Osteoblast (primary cell): Measurements from ENCODE around the gene HS1BP3. TPM values are rescaled to one million over a fixed set of nuclear protein-coding genes. Genes with fewer than 3 reads are reported as not detected.

Source experiments
- DNase-seq: peaks from one replicate; pipeline ENCODE4 v3.0.0; 2011; ENCODE audit warnings: low spot score, mixed read lengths; ENCODE audit not compliant: insufficient read length; ENCODE audit errors: missing footprints
- H2AFZ ChIP-seq: 2 replicates; pipeline ENCODE4 v1.6.0; 2011; ENCODE audit warnings: mild to moderate bottlenecking, low read length
- H3K27ac ChIP-seq: 2 replicates; pipeline ENCODE4 v1.5.1; 2011; ENCODE audit warnings: mild to moderate bottlenecking, low read depth, low read length, moderate library complexity
- H3K27me3 ChIP-seq: 2 replicates; pipeline ENCODE4 v1.6.0; 2012; ENCODE audit warnings: mild to moderate bottlenecking, control low read depth, inconsistent platforms, low read length, moderate library complexity; ENCODE audit not compliant: insufficient read depth
- H3K36me3 ChIP-seq: 2 replicates; pipeline ENCODE4 v1.5.1; 2011; ENCODE audit warnings: mild to moderate bottlenecking, low read length, control low read depth, moderate library complexity; ENCODE audit not compliant: insufficient read depth
- H3K4me1 ChIP-seq: 2 replicates; pipeline ENCODE4 v1.5.1; 2011; ENCODE audit warnings: mild to moderate bottlenecking, low read length, control low read depth, moderate library complexity; ENCODE audit not compliant: insufficient read depth
- H3K4me2 ChIP-seq: 2 replicates; pipeline ENCODE4 v1.6.0; 2011; ENCODE audit warnings: mild to moderate bottlenecking, low read length; ENCODE audit not compliant: insufficient read depth
- H3K4me3 ChIP-seq: fragments of 200-600 bp; sonication (generic); 3 replicates; pipeline ENCODE4 v1.5.1; 2012; ENCODE audit warnings: mild to moderate bottlenecking, low read length, inconsistent platforms; ENCODE audit not compliant: insufficient read depth
- H3K79me2 ChIP-seq: 2 replicates; pipeline ENCODE4 v1.6.0; 2012; ENCODE audit warnings: mild to moderate bottlenecking, low read length, control low read depth, inconsistent platforms; ENCODE audit not compliant: insufficient read depth
- H3K9me3 ChIP-seq: 2 replicates; pipeline ENCODE4 v1.5.1; 2011; ENCODE audit warnings: low read depth, low read length, control low read depth
- H4K20me1 ChIP-seq: 2 replicates; pipeline ENCODE4 v1.6.0; 2012; ENCODE audit warnings: mild to moderate bottlenecking, low read length, control low read depth; ENCODE audit not compliant: insufficient read depth
- total RNA-seq: library from RNA; depleted of rRNA; stranded (reverse); fragments of >200 nt; gene quantifications from 2 replicates; pipeline ENCODE4 v1.2.3, GENCODE V29; 2012
- TF ChIP-seq, protein P1 (sequence below): IDR thresholded peaks from 2 replicates; pipeline ENCODE4 v1.5.1; 2011; ENCODE audit warnings: mild to moderate bottlenecking, low read depth, low read length, moderate library complexity; ENCODE audit errors: extremely low read depth

HS1BP3 gene
- total RNA-seq, 1 donor, result 47.8 TPM

DNA sequence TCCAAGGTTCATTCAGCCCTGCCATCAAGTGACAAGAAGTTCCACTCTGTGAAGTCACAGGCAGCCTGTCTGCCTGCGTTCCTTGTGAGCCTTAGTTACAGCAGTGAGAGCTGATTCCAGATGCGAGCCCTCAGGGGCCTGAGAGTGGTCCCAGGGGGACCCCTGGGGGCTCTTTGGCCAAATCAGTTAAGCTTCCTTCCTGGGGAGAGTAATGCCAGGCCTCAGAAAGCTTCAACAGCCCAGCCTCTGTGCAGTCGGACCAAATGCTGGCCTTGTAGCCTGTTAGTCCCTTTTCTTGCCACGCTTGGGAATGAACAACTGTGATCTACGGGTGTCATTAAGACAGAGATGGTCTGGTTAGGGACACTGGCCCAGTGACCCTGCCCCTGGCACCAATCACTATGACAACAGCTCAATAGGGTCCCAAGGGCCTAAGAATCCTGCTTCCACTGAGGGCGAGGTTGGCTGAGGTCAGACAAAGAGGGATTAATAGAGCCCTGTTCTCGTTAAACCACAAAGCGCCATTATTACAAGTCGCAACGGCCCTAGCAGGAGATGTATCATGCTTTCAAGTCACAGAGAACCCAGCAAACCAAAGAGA lies 50.9 kb downstream of the HS1BP3 start:
- TF ChIP-seq, protein P1, sequence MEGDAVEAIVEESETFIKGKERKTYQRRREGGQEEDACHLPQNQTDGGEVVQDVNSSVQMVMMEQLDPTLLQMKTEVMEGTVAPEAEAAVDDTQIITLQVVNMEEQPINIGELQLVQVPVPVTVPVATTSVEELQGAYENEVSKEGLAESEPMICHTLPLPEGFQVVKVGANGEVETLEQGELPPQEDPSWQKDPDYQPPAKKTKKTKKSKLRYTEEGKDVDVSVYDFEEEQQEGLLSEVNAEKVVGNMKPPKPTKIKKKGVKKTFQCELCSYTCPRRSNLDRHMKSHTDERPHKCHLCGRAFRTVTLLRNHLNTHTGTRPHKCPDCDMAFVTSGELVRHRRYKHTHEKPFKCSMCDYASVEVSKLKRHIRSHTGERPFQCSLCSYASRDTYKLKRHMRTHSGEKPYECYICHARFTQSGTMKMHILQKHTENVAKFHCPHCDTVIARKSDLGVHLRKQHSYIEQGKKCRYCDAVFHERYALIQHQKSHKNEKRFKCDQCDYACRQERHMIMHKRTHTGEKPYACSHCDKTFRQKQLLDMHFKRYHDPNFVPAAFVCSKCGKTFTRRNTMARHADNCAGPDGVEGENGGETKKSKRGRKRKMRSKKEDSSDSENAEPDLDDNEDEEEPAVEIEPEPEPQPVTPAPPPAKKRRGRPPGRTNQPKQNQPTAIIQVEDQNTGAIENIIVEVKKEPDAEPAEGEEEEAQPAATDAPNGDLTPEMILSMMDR, result no peak
- H3K36me3 ChIP-seq, result no peaks in the 10 kb centered on the region
- no peak for DNase-seq
- peaks cover 25% of the 10 kb centered on the region for H3K4me1 ChIP-seq
- no peaks in the 10 kb centered on the region for H3K27me3 ChIP-seq
- H2AFZ ChIP-seq, result no peak overlapping the region
- H3K27ac ChIP-seq, result no peak overlapping the region
- no peak overlapping the region for H3K4me2 ChIP-seq
- H3K79me2 ChIP-seq, result no peaks in the 10 kb centered on the region
- no peak overlapping the region for H3K4me3 ChIP-seq
- H3K9me3 ChIP-seq, result no peaks in the 10 kb centered on the region
- no peaks in the 10 kb centered on the region for H4K20me1 ChIP-seq

DNA sequence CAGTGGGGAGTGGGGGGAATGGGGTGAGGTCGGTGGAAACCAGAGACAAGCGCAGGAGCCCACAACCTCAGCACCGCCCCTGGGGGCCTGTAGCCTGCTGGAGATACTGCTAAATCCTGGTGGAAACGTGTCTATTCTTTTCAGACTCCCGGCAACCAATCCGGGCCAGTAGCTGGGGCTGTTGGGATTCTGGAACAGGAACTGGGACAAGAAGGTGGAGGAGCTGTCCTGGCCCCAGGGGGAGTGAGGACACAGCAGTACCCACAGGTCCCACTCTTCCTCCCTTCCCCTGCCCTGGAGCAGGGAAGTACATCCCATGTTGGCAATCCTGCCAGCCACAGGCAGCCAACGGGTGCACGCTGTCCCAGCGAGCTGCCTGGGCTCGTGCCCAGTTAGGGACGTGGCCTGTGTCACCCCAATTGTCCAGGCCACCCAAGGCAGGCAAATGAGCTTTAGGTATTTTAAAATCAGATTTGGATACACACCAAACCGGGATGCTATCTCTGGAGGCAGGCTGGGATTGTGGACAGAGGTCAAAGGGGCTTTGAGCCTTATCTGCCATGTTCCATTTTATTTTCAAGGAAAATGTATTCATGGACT lies 51.8 kb downstream of the HS1BP3 start:
- TF ChIP-seq, protein P1, result no peak
- DNase-seq, result no peak
- H3K4me3 ChIP-seq, result no peak overlapping the region
- no peak overlapping the region for H2AFZ ChIP-seq
- no peak overlapping the region for H3K4me2 ChIP-seq
- H3K36me3 ChIP-seq, result no peaks in the 10 kb centered on the region
- no peak overlapping the region for H3K27ac ChIP-seq
- H3K9me3 ChIP-seq, result no peaks in the 10 kb centered on the region
- no peaks in the 10 kb centered on the region for H3K27me3 ChIP-seq
- peaks cover 27% of the 10 kb centered on the region for H3K4me1 ChIP-seq
- no peaks in the 10 kb centered on the region for H4K20me1 ChIP-seq
- H3K79me2 ChIP-seq, result no peaks in the 10 kb centered on the region

DNA sequence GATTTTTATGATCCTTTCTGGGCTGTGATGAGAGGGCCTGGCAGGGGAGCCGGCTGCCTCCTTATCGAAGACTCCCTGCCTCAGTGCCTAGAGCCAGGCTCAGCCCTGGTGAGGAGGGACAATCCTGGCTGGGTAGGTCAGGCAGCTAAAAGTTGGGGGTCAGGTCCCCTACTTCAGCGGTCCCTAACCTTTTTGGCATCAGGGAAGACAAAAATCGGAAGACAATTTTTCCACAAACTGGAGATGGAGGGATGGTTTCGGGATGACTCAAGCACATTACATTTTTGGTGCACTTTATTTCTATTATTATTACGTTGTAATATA lies 53.1 kb downstream of the HS1BP3 start:
- H3K4me2 ChIP-seq, result no peak overlapping the region
- H3K9me3 ChIP-seq, result no peaks in the 10 kb centered on the region
- no peak overlapping the region for H3K27ac ChIP-seq
- H2AFZ ChIP-seq, result no peak overlapping the region
- no peaks in the 10 kb centered on the region for H4K20me1 ChIP-seq
- no peaks in the 10 kb centered on the region for H3K79me2 ChIP-seq
- H3K4me3 ChIP-seq, result no peak overlapping the region
- H3K27me3 ChIP-seq, result no peaks in the 10 kb centered on the region
- DNase-seq, result no peak
- H3K36me3 ChIP-seq, result no peaks in the 10 kb centered on the region
- peaks cover 39% of the 10 kb centered on the region for H3K4me1 ChIP-seq
- TF ChIP-seq, protein P1, result no peak

DNA sequence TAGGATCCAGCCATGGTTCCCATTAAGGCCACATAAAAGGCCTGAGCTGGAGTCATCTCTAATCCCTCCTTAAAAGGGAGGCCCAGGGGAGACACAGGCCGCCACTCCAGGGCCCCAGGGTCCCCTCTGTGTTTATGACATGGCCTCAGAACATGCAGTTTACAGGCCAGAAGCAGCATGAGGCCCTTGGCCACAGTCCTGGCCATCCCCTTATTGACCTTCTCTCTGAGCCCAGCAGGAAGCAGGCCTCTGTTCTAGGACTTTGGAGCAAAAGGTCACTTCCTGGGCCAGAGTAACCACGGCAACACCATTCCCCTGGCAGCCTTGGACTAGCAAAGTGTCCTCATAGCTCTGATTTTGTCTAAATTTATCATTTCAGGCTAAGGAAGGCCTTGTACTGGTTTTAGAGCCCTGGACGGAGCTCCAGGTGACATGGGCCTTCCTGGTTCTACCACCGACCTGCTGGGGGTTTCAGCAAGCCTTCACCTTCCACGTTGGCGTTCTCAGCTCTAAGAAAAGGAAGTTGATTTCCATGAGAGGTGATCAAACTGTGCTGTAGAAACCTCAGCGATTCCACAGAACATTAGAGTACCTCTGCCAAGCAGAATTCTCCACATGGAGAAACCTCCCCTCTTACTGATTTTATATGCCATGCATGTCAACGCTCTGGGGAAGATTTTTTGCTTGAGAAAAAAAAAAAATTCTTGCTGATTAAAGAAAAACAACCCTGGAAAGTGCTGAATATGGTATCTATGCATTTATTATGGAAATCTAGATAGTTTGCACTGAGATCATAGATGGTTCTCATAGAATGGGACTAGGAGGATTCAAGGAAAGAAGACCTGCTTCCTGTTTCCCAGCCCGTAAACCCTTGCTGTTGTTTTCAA lies 53.7 kb downstream of the HS1BP3 start:
- no peak for DNase-seq
- H3K27ac ChIP-seq, result peak overlapping the region; percentile 17

More for the DNA sequence above, 53.7 kb downstream of the HS1BP3 start:
- TF ChIP-seq, protein P1, result no peak
- Histone ChIP-seq H3K4me1 (peaks cover 39% of the 10 kb centered on the region), H4K20me1 (no peaks in the 10 kb centered on the region), H3K27me3 (no peaks in the 10 kb centered on the region), H3K4me2 (no peak overlapping the region), H2AFZ (peak overlapping the region; percentile 26), H3K36me3 (no peaks in the 10 kb centered on the region), H3K79me2 (no peaks in the 10 kb centered on the region), H3K4me3 (no peak overlapping the region), H3K9me3 (no peaks in the 10 kb centered on the region)
